Measurements from ENCODE around the gene ENPP3. TPM values are rescaled to one million over a fixed set of nuclear protein-coding genes. Genes with fewer than 3 reads are reported as not detected.

The ENPP3 gene
- total and polyA plus RNA-seq, 2 experiments from 2014 or later = not detected

GRCh38 chr6:131781687-131782086 is 144.6 kb downstream of the ENPP3 start:
- no peaks in the 10 kb centered on the region for H3F3A ChIP-seq (replicated peaks; ENCODE audit: low read depth)
- H3K9me2 ChIP-seq (ENCODE audit: insufficient read depth) = peaks cover 11% of the 10 kb centered on the region; the same call in 1 of the 2 replicates
- H4K20me1 ChIP-seq (replicated peaks; ENCODE audit: insufficient read depth) = no peaks in the 10 kb centered on the region
- H3K27ac ChIP-seq (ENCODE audit: low read depth) = no peak overlapping the region
- Mint-ChIP-seq H3K9me3 (no peaks in the 10 kb centered on the region), H3K27ac (no peak overlapping the region), H3K36me3 (ENCODE audit: low read depth) (no peaks in the 10 kb centered on the region), H3K4me3 (no peak overlapping the region), H3K27me3 (ENCODE audit: insufficient read depth, low read depth, poor library complexity) (peaks cover 2% of the 10 kb centered on the region), H3K4me1 (peaks cover 5% of the 10 kb centered on the region; the same call in 1 of the 3 replicates)
- H3K4me3 ChIP-seq = no peak overlapping the region
- H3K27me3 ChIP-seq (ENCODE audit: insufficient read depth) = no peaks in the 10 kb centered on the region
- no peaks in the 10 kb centered on the region for H3K4me1 ChIP-seq (ENCODE audit: insufficient read depth)
- H3K79me2 ChIP-seq (replicated peaks; ENCODE audit: insufficient read depth) = no peaks in the 10 kb centered on the region
- no peak for TF ChIP-seq ZNF114 (CRISPR knock-in tag; IDR thresholded peaks at IDR 0.05)
- TF ChIP-seq REST (IDR thresholded peaks at IDR 0.05; ENCODE audit: unreplicated experiment) = no peak
- TF ChIP-seq ZNF462 (CRISPR knock-in tag; IDR thresholded peaks at IDR 0.05) = no peak
- no peak for TF ChIP-seq CTCF (conservative IDR thresholded peaks at IDR 0.05; ENCODE audit: low read depth in 2 of 2)
- TF ChIP-seq ZNF331 (CRISPR knock-in tag; IDR thresholded peaks at IDR 0.05; ENCODE audit: low read depth) = no peak
- TF ChIP-seq POLR2AphosphoS5 (IDR thresholded peaks at IDR 0.05; ENCODE audit: low read depth) = no peak
- TF ChIP-seq JUNB (IDR thresholded peaks at IDR 0.05; ENCODE audit: unreplicated experiment) = no peak
- TF ChIP-seq EZH2 (IDR thresholded peaks at IDR 0.05; ENCODE audit: low read depth, unreplicated experiment) = no peak
- no peak for TF ChIP-seq CREB1 (CRISPR knock-in tag; IDR thresholded peaks at IDR 0.05; ENCODE audit: low read depth)
- no peak for TF ChIP-seq EZH2phosphoT487 (IDR thresholded peaks at IDR 0.05; ENCODE audit: unreplicated experiment)
- no peak for TF ChIP-seq NANOG (IDR thresholded peaks at IDR 0.05; ENCODE audit: borderline replicate concordance)
- no peak for TF ChIP-seq STAT1 (IDR thresholded peaks at IDR 0.05; ENCODE audit: unreplicated experiment)
- no peak for TF ChIP-seq ETS1 (IDR thresholded peaks at IDR 0.05)
- ATAC-seq (no peak), DNase-seq (ENCODE audit: low spot score) (no peak)
- no peak overlapping the region for H2AFZ ChIP-seq
- H3K4me2 ChIP-seq = no peak overlapping the region
- H3K36me3 ChIP-seq (ENCODE audit: insufficient read depth) = no peaks in the 10 kb centered on the region
